ENCODE data around the gene ITPK1. TPM values are rescaled to one million over a fixed set of nuclear protein-coding genes. Genes with fewer than 3 reads are reported as not detected.

Gene ITPK1
- total RNA-seq, 1 experiment from 2014 or later = 66.2 TPM

GRCh38 chr14:93007225-93007997 lies 108.3 kb downstream of the ITPK1 start:
- no peak overlapping the region for H3K9ac ChIP-seq (ENCODE audit: low read length)
- no peaks in the 10 kb centered on the region for H3K27me3 ChIP-seq (ENCODE audit: low read length)
- no peaks in the 10 kb centered on the region for H3F3A ChIP-seq (ENCODE audit: low read length, unreplicated experiment)
- peaks cover 27% of the 10 kb centered on the region for H3K4me1 ChIP-seq (ENCODE audit: insufficient read depth, low read length)
- H3K9me3 ChIP-seq (ENCODE audit: low read length) = no peaks in the 10 kb centered on the region
- H4K20me1 ChIP-seq (ENCODE audit: low read length) = no peaks in the 10 kb centered on the region
- H3K4me3 ChIP-seq (ENCODE audit: low read length) = no peak overlapping the region
- BruUV-seq (replicated peaks) = no TSS peak
- H3K79me2 ChIP-seq (ENCODE audit: low read length) = 0 out of 2 replicates have a peak, but pooled peaks cover 15% of the 10 kb centered on the region
- H3K27ac ChIP-seq (ENCODE audit: low read length) = peak overlapping the region; percentile 56
- CTCF ChIA-PET = no interaction called here
- POLR2A ChIA-PET (ENCODE audit: unreplicated experiment) = no interaction called here
- no peaks in the 10 kb centered on the region for H3K36me3 ChIP-seq (ENCODE audit: low read depth, low read length)
- peak overlapping the region; percentile 54 for H3K4me2 ChIP-seq (ENCODE audit: low read length)
- ATAC-seq (peak; percentile 92), DNase-seq (peak; percentile 80)
- TF ChIP-seq EZH2phosphoT487 (IDR thresholded peaks at IDR 0.05; ENCODE audit: borderline replicate concordance, low read length) = no peak
- TF ChIP-seq, protein P1, sequence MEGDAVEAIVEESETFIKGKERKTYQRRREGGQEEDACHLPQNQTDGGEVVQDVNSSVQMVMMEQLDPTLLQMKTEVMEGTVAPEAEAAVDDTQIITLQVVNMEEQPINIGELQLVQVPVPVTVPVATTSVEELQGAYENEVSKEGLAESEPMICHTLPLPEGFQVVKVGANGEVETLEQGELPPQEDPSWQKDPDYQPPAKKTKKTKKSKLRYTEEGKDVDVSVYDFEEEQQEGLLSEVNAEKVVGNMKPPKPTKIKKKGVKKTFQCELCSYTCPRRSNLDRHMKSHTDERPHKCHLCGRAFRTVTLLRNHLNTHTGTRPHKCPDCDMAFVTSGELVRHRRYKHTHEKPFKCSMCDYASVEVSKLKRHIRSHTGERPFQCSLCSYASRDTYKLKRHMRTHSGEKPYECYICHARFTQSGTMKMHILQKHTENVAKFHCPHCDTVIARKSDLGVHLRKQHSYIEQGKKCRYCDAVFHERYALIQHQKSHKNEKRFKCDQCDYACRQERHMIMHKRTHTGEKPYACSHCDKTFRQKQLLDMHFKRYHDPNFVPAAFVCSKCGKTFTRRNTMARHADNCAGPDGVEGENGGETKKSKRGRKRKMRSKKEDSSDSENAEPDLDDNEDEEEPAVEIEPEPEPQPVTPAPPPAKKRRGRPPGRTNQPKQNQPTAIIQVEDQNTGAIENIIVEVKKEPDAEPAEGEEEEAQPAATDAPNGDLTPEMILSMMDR (conservative IDR thresholded peaks at IDR 0.05; ENCODE audit: low read depth, low read length) = no peak
- no peak for TF ChIP-seq EZH2 (IDR thresholded peaks at IDR 0.05; ENCODE audit: low read length, unreplicated experiment)
- intact Hi-C loops (cut with micrococcal nuclease) = no loop called here
- H2AFZ ChIP-seq (ENCODE audit: low read length) = no peak overlapping the region
- H3K9me2 ChIP-seq (replicated peaks; ENCODE audit: low read length) = no peaks in the 10 kb centered on the region

- H3K27me3 ChIP-seq (ENCODE audit: low read length) = no peaks in the 10 kb centered on the region
- no TSS peak for BruUV-seq (replicated peaks)
- no peak overlapping the region for H3K4me3 ChIP-seq (ENCODE audit: low read length)
- no peaks in the 10 kb centered on the region for H3K9me3 ChIP-seq (ENCODE audit: low read length)
- DNase-seq = no peak
- peak overlapping the region; percentile 56 for H3K27ac ChIP-seq (ENCODE audit: low read length)
- intact Hi-C loops (cut with micrococcal nuclease) = no loop called here
- no peaks in the 10 kb centered on the region for H3K36me3 ChIP-seq (ENCODE audit: low read depth, low read length)
- CTCF ChIA-PET = no interaction called here
- peak overlapping the region; percentile 54 for H3K4me2 ChIP-seq (ENCODE audit: low read length)
- POLR2A ChIA-PET (ENCODE audit: unreplicated experiment) = no interaction called here
- ATAC-seq = peak; percentile 14
- H4K20me1 ChIP-seq (ENCODE audit: low read length) = no peaks in the 10 kb centered on the region
- no peaks in the 10 kb centered on the region for H3F3A ChIP-seq (ENCODE audit: low read length, unreplicated experiment)
- H3K79me2 ChIP-seq (ENCODE audit: low read length) = 0 out of 2 replicates have a peak, but pooled peaks cover 15% of the 10 kb centered on the region
- H3K9me2 ChIP-seq (replicated peaks; ENCODE audit: low read length) = no peaks in the 10 kb centered on the region
- H3K9ac ChIP-seq (ENCODE audit: low read length) = no peak overlapping the region
- no peak for TF ChIP-seq EZH2phosphoT487 (IDR thresholded peaks at IDR 0.05; ENCODE audit: borderline replicate concordance, low read length)
- no peak for TF ChIP-seq EZH2 (IDR thresholded peaks at IDR 0.05; ENCODE audit: low read length, unreplicated experiment)
- TF ChIP-seq, protein P1 (conservative IDR thresholded peaks at IDR 0.05; ENCODE audit: low read depth, low read length) = no peak
- H3K4me1 ChIP-seq (ENCODE audit: insufficient read depth, low read length) = peaks cover 27% of the 10 kb centered on the region
- H2AFZ ChIP-seq (ENCODE audit: low read length) = no peak overlapping the region
These were observed 109.1 kb downstream of the ITPK1 start for GRCh38 chr14:93006567-93007051.

- POLR2A ChIA-PET (ENCODE audit: unreplicated experiment) = no interaction called here
- ATAC-seq (no peak), DNase-seq (no peak)
- no TSS peak for BruUV-seq (replicated peaks)
- Histone ChIP-seq H3K4me2 (ENCODE audit: low read length) (no peak overlapping the region), H3K9ac (ENCODE audit: low read length) (no peak overlapping the region), H3K79me2 (ENCODE audit: low read length) (0 out of 2 replicates have a peak, but pooled peaks cover 15% of the 10 kb centered on the region), H2AFZ (ENCODE audit: low read length) (no peak overlapping the region), H3F3A (ENCODE audit: low read length, unreplicated experiment) (no peaks in the 10 kb centered on the region), H4K20me1 (ENCODE audit: low read length) (no peaks in the 10 kb centered on the region), H3K9me3 (ENCODE audit: low read length) (no peaks in the 10 kb centered on the region), H3K27ac (ENCODE audit: low read length) (no peak overlapping the region), H3K27me3 (ENCODE audit: low read length) (no peaks in the 10 kb centered on the region), H3K4me1 (ENCODE audit: insufficient read depth, low read length) (peaks cover 27% of the 10 kb centered on the region), H3K4me3 (ENCODE audit: low read length) (no peak overlapping the region), H3K36me3 (ENCODE audit: low read depth, low read length) (no peaks in the 10 kb centered on the region), H3K9me2 (replicated peaks; ENCODE audit: low read length) (no peaks in the 10 kb centered on the region)
- CTCF ChIA-PET = no interaction called here
- intact Hi-C loops (cut with micrococcal nuclease) = no loop called here
- TF ChIP-seq EZH2phosphoT487 (IDR thresholded peaks at IDR 0.05; ENCODE audit: borderline replicate concordance, low read length) (no peak), EZH2 (IDR thresholded peaks at IDR 0.05; ENCODE audit: low read length, unreplicated experiment) (no peak)
- TF ChIP-seq, protein P1 (conservative IDR thresholded peaks at IDR 0.05; ENCODE audit: low read depth, low read length) = no peak
These were observed 109.9 kb downstream of the ITPK1 start for GRCh38 chr14:93005838-93006237.

Measured in PC-3 (cell line).